ENCODE measurements around the gene SOBP.

SOBP gene

GRCh38 chr6:107488875-107489635 is 862 bp upstream of the SOBP start:
- peak overlapping the region; percentile 35 for H3K4me3 ChIP-seq (ENCODE audit: low read length)
- no peak for TF ChIP-seq CTCF (IDR thresholded peaks at IDR 0.05; ENCODE audit: insufficient read depth, low read depth, low read length, missing control alignments)
- DNase-seq (ENCODE audit: low read depth): no peak

- H3K4me3 ChIP-seq (ENCODE audit: low read length): peak overlapping the region; percentile 46
- no peak for TF ChIP-seq CTCF (IDR thresholded peaks at IDR 0.05; ENCODE audit: insufficient read depth, low read depth, low read length, missing control alignments)
- no peak for DNase-seq (ENCODE audit: low read depth)
These were observed 735 bp downstream of the SOBP start for GRCh38 chr6:107490566-107491137.

- peak overlapping the region; percentile 46 for H3K4me3 ChIP-seq (ENCODE audit: low read length)
- DNase-seq (ENCODE audit: low read depth): peak; percentile 18
- TF ChIP-seq CTCF (IDR thresholded peaks at IDR 0.05; ENCODE audit: insufficient read depth, low read depth, low read length, missing control alignments): no peak
These were observed 1.3 kb downstream of the SOBP start for GRCh38 chr6:107491138-107491609.

- no peak for TF ChIP-seq CTCF (IDR thresholded peaks at IDR 0.05; ENCODE audit: insufficient read depth, low read depth, low read length, missing control alignments)
- H3K4me3 ChIP-seq (ENCODE audit: low read length): no peak overlapping the region
- no peak for DNase-seq (ENCODE audit: low read depth)
These were observed 2.1 kb downstream of the SOBP start for GRCh38 chr6:107491760-107492660.

GRCh38 chr6:107493158-107494057 is 3.5 kb downstream of the SOBP start:
- no peak overlapping the region for H3K4me3 ChIP-seq (ENCODE audit: low read length)
- no peak for TF ChIP-seq CTCF (IDR thresholded peaks at IDR 0.05; ENCODE audit: insufficient read depth, low read depth, low read length, missing control alignments)
- no peak for DNase-seq (ENCODE audit: low read depth)

- TF ChIP-seq CTCF (IDR thresholded peaks at IDR 0.05; ENCODE audit: insufficient read depth, low read depth, low read length, missing control alignments): no peak
- H3K4me3 ChIP-seq (ENCODE audit: low read length): no peak overlapping the region
These were observed 5.3 kb downstream of the SOBP start for GRCh38 chr6:107495196-107495643.

More at GRCh38 chr6:107495196-107495643, 5.3 kb downstream of the SOBP start:
- DNase-seq (ENCODE audit: low read depth): no peak

Data from epithelial cell of esophagus (primary cell).